GM19328 (cell line): ENCODE measurements around the gene SLC35E4.
"Not testable (repeated sequence)": the region's sequence is repeated elsewhere in the genome, so short reads cannot be mapped to it uniquely, and the experiment has no call there.

Source experiments
- ATAC-seq: cut with Tn5 transposase; IDR thresholded peaks from one replicate; pipeline ENCODE4 v1.9.1; 2021; ENCODE audit warnings: mild to moderate bottlenecking, moderate library complexity; ENCODE audit not compliant: unreplicated experiment

SLC35E4 gene, protein sequence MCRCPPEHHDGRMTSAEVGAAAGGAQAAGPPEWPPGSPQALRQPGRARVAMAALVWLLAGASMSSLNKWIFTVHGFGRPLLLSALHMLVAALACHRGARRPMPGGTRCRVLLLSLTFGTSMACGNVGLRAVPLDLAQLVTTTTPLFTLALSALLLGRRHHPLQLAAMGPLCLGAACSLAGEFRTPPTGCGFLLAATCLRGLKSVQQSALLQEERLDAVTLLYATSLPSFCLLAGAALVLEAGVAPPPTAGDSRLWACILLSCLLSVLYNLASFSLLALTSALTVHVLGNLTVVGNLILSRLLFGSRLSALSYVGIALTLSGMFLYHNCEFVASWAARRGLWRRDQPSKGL

DNA sequence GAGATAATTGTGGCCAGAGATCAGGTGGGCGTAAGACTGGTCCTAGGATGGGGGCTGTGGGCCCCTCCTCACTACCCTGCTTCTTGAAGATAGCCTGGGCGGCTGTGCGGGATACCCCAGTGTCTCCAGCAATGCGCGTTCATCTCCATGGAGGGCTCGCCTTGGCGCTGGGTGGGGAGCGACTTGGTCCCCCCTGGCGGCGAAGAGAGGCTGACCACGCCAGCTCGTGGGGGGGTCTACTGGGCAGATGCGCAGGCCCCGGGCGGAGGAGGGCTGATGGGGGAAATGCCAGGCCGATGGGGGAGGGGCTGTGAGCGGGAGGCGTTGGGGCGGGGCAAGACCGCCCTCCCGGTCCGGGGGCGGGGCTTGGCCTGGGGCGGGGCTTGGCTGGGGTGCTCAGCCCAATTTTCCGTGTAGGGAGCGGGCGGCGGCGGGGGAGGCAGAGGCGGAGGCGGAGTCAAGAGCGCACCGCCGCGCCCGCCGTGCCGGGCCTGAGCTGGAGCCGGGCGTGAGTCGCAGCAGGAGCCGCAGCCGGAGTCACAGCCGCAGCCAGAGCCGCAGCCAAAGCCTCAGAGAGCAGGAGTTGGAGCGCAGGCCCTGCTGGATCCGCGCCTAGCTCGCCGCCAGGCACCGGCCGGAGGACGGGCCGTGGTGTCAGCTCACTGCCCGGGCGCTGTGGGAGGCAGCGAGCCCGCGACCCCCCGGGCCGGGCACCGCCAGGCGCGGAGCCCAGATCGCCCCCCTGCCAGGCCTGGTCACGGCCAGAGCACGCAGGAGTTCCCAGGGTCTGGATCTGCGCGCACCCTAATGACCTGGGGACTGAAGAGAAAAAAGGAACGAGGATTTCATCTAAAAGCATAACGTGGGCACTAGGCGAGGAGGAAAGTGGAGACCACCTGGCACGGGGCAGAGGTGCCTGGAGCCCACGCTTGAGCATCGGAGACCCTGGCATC, at the start of gene SLC35E4:
Gene SLC35E4, plus strand, starts transcription at position 509 of the 953 bp plus-strand sequence. CDS start 670 bp downstream, outside the sequence.
- ATAC-seq = peak; percentile 63

DNA sequence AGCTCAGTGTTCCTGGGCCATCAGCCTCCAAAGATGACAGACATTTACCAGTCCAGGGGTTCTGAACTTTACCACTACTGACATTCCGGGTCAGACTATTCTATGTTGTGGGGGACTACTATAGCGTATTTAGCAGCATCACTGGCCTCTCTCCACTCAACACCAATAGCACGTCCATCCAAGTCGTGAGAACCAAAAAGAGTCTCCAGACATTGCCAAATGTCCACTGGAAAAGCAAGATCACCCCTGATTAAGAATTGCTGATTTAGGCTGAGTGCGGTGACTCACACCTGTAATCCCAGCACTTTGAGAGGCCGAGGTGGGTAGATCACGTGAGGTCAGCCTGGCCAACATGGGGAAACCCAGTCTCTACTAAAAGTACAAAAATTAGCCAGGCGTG, 49.2 kb upstream of the SLC35E4 start:
- no peak for ATAC-seq

DNA sequence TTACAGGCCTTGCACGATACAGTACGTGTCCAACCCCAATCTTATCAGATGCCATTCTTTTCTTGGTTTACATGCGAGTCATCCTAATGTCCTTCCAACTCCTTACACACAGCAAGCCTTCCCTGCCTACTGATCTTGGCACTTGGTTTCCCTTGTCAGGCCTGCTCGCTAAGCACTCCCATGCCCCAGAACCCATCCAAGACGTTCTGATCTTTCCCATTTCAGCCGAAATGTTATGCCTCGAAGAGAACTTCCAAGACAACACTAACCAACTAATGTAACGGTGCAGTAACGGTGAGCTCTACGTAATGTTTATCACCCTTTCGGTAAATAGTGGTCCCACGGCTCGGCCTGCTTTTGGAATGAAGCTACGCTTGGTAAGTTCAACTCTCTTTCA, 44.4 kb upstream of the SLC35E4 start:
- no peak for ATAC-seq

DNA sequence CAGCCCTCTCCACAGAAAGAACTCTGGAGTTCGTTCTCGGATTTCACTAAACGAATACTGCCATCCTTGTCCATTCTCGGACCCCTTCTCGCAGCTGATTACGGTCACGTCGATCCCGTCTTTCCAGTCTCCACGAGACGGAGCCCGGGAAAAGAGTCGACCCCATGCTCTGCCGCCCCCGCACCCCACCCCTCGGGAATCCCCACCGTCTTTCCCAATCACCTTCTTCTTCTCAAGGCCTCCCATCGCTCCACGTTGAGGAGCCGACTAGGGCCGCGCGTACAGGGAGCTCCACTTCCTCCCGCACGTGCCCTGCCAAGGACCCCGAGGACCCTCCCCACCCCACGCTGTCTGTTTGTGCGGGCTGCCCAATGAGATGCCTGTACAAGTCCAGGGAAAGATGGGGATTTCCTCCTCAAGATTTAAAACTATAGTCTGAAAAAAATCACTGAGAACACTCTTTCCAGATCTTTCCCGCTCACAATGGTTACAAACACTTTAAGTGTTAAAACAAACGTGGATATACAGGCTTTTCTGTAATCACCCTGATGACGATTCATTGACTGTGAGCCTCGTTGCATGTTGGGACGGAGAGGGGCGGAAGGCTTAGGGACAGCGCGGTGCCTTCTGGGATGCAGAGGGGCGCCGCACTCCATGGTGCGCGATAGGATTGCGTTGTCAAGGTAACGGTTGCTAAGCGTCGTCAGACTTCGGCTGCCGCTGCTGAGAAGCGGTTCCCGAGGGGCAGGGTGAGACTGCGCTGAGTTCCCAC, 43.8 kb upstream of the SLC35E4 start, which contains the start of gene PES1:
Gene PES1, minus strand, starts transcription at position 323 of the 772 bp plus-strand sequence. Its CDS starts 77 bp downstream, at position 246.
- peak; percentile 98 for ATAC-seq

DNA sequence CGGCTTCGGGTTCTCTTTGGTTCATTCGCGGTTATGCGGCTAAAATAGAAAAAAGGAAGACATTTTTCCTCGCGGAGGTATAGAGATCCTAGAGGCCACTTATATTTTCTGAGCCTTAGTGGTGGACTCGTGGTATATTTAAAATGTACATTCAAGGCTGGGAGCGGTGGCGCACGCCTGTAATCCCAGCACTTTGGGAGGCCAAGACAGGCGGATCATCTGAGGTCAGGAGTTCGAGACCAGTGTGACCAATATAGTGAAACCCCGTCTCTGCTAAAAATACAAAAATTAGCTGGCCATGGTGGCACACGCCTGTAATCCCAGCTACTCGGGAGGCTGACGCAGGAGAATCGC, 43.2 kb upstream of the SLC35E4 start:
- not testable (repeated sequence) for ATAC-seq

DNA sequence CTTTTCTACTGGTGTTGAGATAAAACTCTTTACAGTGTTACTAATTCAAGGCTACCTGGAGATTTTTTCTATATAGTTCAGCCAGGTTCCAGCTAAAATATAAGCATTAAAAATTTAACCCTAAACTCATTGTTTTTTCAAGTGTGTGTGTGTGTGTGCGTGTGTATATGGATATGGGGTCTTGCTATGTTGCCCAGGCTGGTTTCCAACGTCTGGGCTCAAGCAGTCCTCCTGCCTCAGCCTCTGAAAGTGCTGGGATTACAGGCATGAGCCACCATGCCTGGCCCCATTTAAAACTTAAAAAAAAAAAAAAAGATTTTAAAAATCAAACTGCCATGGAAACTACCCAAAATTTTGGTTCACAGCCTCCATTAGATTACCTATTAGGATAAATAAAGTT, 39.4 kb upstream of the SLC35E4 start:
- ATAC-seq = no peak

DNA sequence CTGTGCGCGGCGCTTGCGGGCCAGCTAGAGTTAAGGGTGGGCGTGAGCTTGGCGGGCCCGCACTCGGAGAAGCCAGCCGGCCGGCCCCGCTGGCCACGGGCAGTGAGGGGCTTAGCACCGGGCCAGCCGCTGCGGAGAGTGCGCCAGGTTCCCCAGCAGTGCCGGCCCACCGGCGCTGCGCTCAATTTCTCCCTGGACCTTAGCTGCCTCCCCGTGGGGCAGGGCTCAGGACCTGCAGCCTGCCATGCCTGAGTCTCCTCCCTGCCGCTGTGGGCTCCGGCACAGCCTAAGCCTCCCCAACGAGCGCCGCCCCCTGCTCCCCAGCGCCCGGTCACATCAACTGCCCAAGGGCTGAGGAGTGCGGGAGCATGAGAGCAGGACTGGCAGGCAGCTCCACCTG, 38.7 kb upstream of the SLC35E4 start:
- no peak for ATAC-seq

DNA sequence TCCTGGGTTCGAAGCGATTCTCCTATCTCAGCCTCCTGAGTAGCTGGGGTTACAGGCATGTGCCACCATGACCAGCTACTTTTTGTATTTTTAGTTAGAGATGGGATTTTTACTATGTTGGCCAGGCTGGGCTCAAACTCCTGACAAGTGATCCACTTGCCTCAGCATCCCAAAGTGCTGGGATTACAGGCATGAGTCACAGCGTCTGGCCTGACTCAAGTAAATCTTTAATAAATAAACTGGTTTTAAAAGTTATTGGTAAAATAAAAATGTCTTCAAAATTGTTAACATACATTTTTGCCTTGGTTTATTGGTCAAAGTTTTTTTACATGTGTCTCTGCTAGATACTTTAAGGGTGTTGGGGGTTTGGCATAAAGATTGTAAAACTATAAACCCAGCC, 36.6 kb upstream of the SLC35E4 start:
- no peak for ATAC-seq

DNA sequence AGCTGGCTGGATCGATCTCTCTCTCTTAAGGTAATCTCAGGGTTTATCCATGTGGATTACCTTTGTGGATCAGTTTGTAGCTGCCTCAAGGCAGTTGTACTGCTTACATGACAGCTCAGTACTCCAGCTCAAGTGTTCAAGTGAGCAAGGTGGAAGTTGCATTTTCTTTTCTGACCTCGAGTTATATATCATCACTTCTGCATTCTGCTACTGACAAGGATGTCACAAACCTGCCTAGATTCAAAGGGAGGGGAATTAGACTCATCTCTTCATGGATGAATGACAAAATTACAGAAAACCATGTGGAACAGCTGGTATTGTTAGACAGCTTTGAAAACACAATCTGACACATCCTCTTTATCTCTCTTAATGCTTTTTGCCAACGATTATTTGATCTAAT, 34.7 kb upstream of the SLC35E4 start:
- no peak for ATAC-seq

DNA sequence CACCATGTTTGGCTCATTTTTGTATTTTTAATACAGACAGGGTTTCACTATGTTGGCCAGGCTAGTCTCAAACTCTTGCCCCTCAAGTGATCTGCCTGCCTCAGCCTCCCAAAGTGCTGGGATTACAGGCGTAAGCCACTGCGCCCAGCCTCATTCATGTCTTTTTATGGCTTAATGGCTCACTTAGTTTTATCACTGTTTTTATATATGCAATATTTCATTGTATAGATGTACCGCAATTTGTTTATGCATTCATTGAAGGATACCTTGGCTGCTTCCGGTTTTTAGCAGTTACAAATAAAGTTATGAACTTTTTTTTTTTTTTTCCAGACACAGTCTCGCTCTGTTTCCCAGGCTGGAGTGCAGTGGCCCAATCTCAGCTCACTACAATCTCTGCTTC, 34.1 kb upstream of the SLC35E4 start:
- no peak for ATAC-seq

DNA sequence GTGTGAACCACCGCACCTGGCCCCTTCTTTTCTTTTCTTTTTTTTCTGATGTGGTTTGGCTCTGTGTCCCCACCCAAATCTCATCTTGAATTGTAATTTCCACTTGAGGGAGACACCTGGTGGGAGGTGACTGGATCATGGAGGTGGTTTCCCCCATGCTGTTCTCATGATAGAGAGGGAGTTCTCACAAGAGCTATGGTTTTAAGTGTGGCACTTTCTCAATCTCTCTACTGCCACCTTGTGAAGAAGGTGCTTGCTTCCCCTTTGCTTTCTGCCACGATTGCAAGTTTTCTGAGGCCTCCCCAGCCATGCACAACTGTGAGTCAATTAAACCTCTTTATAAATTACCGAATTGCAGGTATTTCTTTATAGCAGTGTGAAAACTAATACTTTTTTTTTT, 33.5 kb upstream of the SLC35E4 start:
- ATAC-seq = no peak

DNA sequence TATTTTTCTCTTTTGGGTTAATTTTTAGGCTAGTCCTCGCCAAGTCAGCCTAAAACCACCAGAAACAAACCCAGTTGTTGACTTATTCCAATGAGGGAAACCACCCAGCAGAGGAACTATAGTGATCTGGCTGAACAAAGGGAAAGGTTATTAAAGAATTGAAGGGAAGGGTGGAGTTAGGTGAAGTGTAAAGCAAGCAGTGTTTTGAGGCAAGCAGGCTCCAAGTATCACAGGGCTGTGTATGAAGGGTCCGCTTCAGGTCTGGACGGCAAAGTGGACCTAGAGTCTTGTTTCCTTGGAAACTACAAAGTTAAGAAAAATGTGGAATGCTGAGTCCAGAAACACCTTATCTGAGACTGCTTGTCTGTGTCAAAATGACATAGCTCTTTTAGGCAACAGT, 31.8 kb upstream of the SLC35E4 start:
- no peak for ATAC-seq

DNA sequence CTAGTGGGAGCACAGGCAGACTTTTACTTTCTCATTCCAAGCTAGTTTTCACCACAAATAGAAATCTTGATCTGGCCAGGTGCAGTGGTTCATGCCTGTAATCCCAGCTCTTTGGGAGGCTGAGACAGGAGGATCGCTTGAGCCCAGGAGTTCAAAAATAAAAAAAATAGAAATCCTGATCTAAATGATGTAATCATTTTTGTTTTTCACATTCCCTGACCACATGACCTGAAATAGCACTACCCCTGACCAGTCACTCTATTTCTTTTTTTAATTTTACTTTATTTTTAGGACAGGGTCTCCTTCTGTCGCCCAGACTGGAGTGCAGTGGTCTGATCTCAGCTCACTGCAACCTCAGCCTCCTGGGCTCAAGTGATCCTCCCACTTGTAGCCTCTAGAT, 30.9 kb upstream of the SLC35E4 start:
- ATAC-seq = no peak

DNA sequence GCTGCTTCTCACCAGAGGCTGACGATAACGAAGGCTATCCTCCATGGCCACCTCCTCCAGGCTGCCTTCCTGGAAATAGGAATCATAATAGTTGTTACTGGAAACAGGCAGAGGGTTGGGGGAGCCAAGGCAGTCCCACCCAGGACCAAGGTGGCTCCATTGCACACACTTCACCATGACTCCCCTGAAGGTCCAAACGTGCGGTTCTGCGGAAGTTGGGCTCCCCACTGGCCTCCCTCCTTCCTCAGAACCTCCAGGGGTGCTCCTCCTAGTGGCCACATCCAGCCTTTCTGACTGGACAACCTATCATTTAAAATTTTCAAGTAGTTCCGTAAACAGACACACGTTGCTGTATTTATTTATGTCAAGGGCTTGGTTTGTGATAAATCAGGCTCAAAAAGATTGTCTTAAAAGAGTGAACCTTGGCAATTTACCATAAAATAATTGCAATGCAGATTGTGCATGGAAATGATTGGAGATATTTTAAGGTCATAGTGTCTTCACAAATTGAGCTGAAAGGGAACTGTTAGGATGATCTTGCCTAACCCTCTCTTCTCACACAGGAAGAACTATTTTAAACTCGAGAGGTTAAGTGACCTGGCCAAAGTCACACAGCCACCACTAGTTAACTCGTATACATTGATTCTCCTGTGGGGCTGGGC, 30.0 kb upstream of the SLC35E4 start:
- no peak for ATAC-seq

DNA sequence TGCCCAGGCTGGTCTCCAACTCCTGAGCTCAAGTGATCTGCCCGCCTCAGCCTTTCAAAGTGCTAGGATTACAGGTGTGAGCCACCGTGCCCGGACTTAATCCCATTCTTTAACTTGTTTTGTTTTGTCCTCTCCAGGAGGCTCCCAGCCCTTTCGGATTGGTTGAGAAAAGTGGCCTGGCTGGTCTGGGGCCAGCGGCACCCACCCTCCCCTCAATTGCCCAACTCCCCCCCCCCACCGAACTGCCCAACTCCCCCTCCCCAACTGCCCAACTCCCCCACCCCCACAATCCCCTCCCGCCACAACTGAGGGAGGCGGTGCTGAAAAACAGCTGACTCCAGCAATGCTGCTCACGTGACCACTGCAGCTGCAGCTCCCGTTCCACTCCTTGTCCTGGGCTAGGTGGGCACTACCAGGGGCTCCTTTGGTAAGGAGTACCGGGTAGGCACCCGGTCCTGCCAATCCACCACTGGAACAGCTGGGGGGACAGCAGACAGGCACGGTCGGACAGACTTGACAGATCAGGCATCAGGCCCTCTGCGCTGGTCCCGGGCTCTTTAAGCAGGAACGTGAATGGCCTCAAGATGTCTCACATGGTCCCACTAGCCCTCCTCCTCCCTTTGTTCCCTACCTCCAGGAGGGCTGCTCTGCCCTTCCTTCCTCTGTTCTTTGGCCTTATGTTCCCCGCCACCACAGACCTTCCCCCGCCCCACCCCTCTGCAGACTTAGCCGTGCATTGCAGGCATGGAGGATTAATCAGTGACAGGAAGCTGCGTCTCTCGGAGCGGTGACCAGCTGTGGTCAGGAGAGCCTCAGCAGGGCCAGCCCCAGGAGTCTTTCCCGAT, 28.9 kb upstream of the SLC35E4 start, which contains the start of gene TCN2:
Gene TCN2, plus strand, starts transcription at position 720 of the 845 bp plus-strand sequence. CDS start 158 bp downstream, outside the sequence.
- no peak for ATAC-seq

DNA sequence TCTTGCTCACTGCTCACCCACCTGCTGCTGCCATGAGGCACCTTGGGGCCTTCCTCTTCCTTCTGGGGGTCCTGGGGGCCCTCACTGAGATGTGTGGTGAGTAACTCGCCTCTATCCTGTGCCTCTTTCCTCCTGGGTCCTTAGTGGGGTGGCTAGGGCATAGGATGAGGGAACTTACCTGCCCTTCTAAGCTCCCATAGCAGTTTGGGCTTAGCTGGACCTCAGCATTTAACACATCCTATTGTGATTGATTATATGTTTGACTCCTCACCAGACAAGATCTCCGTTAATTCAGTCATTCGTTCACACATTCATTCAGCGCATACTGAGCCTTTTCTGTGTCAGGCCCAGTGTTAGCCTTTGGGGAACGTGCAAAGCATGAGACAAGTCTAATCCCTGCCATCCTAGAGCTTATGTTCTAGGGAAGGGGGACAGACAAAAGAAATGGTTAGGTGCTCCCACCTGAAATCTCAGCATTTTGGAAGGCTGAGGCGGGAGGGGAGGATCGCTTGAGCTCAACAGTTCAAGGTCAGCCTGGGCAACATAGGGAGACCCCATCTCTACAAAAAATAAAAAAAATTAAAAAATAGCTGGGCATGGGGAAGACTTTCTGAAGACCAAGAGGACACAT, 28.2 kb upstream of the SLC35E4 start:
- no peak for ATAC-seq

DNA sequence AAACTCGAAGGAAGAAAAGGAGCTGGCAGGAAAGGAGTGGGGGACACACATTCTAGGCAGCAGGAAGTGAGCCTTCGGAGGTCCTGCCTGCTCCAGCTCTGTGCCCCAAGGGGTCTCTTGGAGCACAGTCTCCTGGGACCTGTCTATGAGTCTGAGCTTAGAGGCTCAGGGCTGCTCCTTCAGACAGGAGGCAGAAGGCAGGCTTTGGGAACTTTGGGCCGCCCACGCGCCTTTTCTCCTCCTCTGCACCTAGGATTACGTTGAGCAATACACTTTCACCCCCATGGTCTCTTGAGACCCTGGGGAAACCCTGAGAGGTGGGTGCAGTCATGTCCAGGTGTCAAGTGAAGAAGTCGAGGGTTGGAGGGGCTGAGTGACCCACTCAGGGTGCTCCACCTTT, 27.6 kb upstream of the SLC35E4 start:
- no peak for ATAC-seq

DNA sequence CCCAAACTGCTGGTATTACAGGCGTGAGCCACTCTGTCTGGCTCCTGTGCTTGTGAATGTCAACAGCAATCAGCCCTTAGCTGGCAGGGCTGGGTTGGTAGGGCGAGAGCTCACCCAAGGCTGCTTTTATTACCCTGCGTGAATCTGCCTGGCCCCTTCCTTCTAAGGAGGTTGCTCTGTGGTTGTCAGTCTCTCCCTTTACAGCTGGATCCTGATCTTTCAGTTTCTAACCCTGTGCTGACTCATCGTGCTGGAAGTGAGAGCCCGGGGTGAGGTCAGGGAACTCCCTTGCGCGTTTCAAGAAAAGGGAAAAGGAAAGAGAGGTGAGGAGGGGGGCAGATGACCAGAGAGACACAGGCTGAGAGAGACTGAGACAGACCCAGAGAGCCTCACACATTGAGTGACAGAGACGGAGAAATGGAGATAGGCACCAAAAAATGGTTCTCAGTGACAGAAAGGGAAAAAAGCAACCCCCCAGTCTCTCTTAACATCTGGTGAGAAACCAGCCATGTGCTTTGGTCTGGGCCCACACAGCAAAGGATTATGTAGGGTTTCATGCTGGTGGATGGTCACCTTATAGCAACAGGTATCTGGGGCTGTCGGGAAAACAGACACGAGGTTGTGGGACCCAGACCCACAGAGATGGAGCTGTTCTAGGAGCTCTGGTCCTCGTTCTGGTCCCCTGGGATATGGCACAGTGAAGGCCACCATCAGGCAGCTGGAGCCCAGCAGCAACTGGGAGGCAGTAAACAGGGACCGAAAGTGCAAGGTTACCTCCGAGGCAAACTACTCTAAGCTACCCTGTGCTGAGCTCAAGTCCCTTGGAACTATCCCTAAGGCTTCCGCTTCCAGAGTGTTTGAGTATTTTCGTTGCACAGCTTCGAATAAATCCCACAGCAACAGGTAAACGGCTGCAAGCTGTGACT, 26.1 kb upstream of the SLC35E4 start:
- ATAC-seq = no peak
